HepG2 (cell line): ENCODE measurements around the gene PCDHGA9. TPM values are rescaled to one million over a fixed set of nuclear protein-coding genes. Genes with fewer than 3 reads are reported as not detected.

Source experiments
- ATAC-seq: fragments of 200-7000 bp; cut with Tn5 transposase; 3 replicates; pipeline ENCODE4 v1.9.1; 2020; ENCODE audit warnings: mild to moderate bottlenecking, moderate library complexity
- BruUV-seq: library from RNA; stranded (reverse); fragments of 400-500 nt; replicated peaks from 2 replicates; lab custom pipeline; 2021; lab: Mats Ljungman, UMichigan
- CTCF ChIA-PET: fragments of 300-600 bp; formaldehyde crosslinking; extraction: SDS; loops from one replicate; lab custom pipeline; 2021; ENCODE audit warnings: low total read pairs, inconsistent platforms, low intra/inter-chr PET ratio; lab: Yijun Ruan, JAX
- POLR2A ChIA-PET: fragments of 350-600 bp; sonication (Branson Sonifier 250); formaldehyde crosslinking; loops from one replicate; lab custom pipeline; 2020; ENCODE audit warnings: antibody characterized with exemption, inconsistent platforms; lab: Yijun Ruan, JAX
- DNase-seq: peaks from one replicate; pipeline ENCODE4 v3.0.0-alpha.2; 2015; ENCODE audit warnings: low spot score
- FAIRE-seq: peaks from 3 replicates; lab custom pipeline; 2011; peaks lifted over from hg19 to GRCh38; lab: Jason Lieb, UNC
- H2AFZ ChIP-seq: one replicate; pipeline ENCODE4 v1.6.1; 2011; ENCODE audit warnings: low read length, inconsistent platforms
- H3K27ac ChIP-seq: fragments of 300-600 bp; 3 replicates; pipeline ENCODE4 v1.8.0; 2011; ENCODE audit warnings: mixed run types, mild to moderate bottlenecking, mixed read lengths, low read length, inconsistent platforms; ENCODE audit not compliant: insufficient read depth; ENCODE audit errors: extremely low read length
- H3K27me3 ChIP-seq, 2 experiments: fragments of 200-600 bp in 1 of 2; 2 replicates in 1 of 2; 3 replicates in 1 of 2; pipeline versions ENCODE4 v1.6.0 to v1.8.0; 2011; ENCODE audit warnings: low read length in 2 of 2, mild to moderate bottlenecking in 2 of 2, moderate library complexity in 2 of 2, inconsistent platforms in 1 of 2; ENCODE audit not compliant: insufficient read depth in 2 of 2, control insufficient read depth in 1 of 2
- H3K36me3 ChIP-seq, 2 experiments: fragments of 200-600 bp in 1 of 2; replicated peaks in 1 of 2; 2 replicates in 1 of 2; 3 replicates in 1 of 2; pipeline versions ENCODE4 v1.5.1 to v1.8.0; 2011; ENCODE audit warnings: low read length in 2 of 2, inconsistent platforms in 1 of 2; ENCODE audit not compliant: insufficient read depth in 2 of 2, control insufficient read depth in 1 of 2
- H3K4me1 ChIP-seq: 2 replicates; pipeline ENCODE4 v1.5.1; 2012; ENCODE audit warnings: low read length, inconsistent platforms; ENCODE audit not compliant: insufficient read depth
- H3K4me2 ChIP-seq: 2 replicates; pipeline ENCODE4 v1.6.0; 2011; ENCODE audit warnings: low read depth, low read length, inconsistent platforms
- H3K4me3 ChIP-seq, 3 experiments: fragments of 200-600 bp in 1 of 3; sonication (generic), shearing (Covaris generic) in 1 of 3; replicated peaks in 1 of 3; 2 replicates each; pipeline ENCODE4 v1.5.1; 2011 to 2016; ENCODE audit warnings: low read length in 3 of 3, inconsistent platforms in 2 of 3, low read depth in 2 of 3, mild to moderate bottlenecking in 2 of 3, control low read depth in 1 of 3, mixed read lengths in 1 of 3; ENCODE audit not compliant: insufficient read depth in 1 of 3
- H3K79me2 ChIP-seq: one replicate; pipeline ENCODE4 v1.6.1; 2011; ENCODE audit warnings: low read length, inconsistent platforms; ENCODE audit not compliant: insufficient read depth
- H3K9ac ChIP-seq: 2 replicates; pipeline ENCODE4 v1.6.0; 2011; ENCODE audit warnings: mild to moderate bottlenecking, low read depth, low read length, inconsistent platforms; ENCODE audit not compliant: insufficient read depth
- H3K9me3 ChIP-seq: 2 replicates; pipeline ENCODE4 v1.5.1; 2012; ENCODE audit warnings: mild to moderate bottlenecking, low read length
- H4K20me1 ChIP-seq: 2 replicates; pipeline ENCODE4 v1.6.0; 2011; ENCODE audit warnings: inconsistent platforms, mild to moderate bottlenecking, low read length, moderate library complexity; ENCODE audit not compliant: insufficient read depth
- CHCHD3 ChIP-seq: sonication (generic); formaldehyde crosslinking; IDR thresholded peaks from 2 replicates; pipeline ENCODE4 v1.8.0; 2022; ENCODE audit warnings: mild to moderate bottlenecking, missing genetic modification reagents, moderate library complexity
- ZNF17 ChIP-seq: sonication (generic); formaldehyde crosslinking; IDR thresholded peaks from 2 replicates; pipeline ENCODE4 v1.5.0; 2020; ENCODE audit warnings: mild to moderate bottlenecking, missing genetic modification reagents
- ZNF446 ChIP-seq: sonication (generic); formaldehyde crosslinking; IDR thresholded peaks from 2 replicates; pipeline ENCODE4 v1.5.0; 2020; ENCODE audit warnings: mild to moderate bottlenecking, missing genetic modification reagents
- ZNF746 ChIP-seq: sonication (generic); formaldehyde crosslinking; IDR thresholded peaks from 2 replicates; pipeline ENCODE4 v1.8.0; 2022; ENCODE audit warnings: mild to moderate bottlenecking, missing genetic modification reagents
- WGBS: methylation state at CpG from one replicate; pipeline ENCODE4 v1.1.6; 2017; ENCODE audit warnings: low lambda C conversion rate; 5-methylcytosine and 5-hydroxymethylcytosine counted together
- in situ Hi-C: cut with HindIII; loops from 2 replicates; pipeline ENCODE4 v1.10.0; 2017; ENCODE audit warnings: low pct_unique_long_range_greater_than_20kb; ENCODE audit not compliant: extremely low pct_ligation_motif_present
- intact Hi-C: fragments of 100-400 bp; cut with micrococcal nuclease; formaldehyde crosslinking; loops from one replicate; pipeline ENCODE4 v1.10.0; 2022; ENCODE audit not compliant: unreplicated experiment
- polyA plus RNA-seq, 8 experiments: library from polyadenylated mRNA; depleted of rRNA in 3 of 8; stranded (reverse) in 7 of 8; unstranded in 1 of 8; fragments of >200 nt; fragmentation: Illumina TruSeq in 4 of 8; extraction: Trizol in 4 of 8; gene quantifications; 2 replicates each; pipeline versions ENCODE4 v1.2.1 to v1.2.3, GENCODE V29; 2011 to 2016; ENCODE audit warnings: low read depth in 4 of 8, missing spikeins in 1 of 8, mixed read lengths in 1 of 8; ENCODE audit not compliant: insufficient read depth in 1 of 8
- total RNA-seq, 5 experiments: library from RNA; depleted of rRNA; stranded (reverse); fragments of >200 nt; fragmentation: Illumina TruSeq; extraction: Trizol; gene quantifications; 2 replicates each; pipeline ENCODE4 v1.2.3, GENCODE V29; 2016; ENCODE audit warnings: low read depth in 1 of 5
- TF ChIP-seq, protein P1 (sequence below): sonication (generic); formaldehyde crosslinking; IDR thresholded peaks from 2 replicates; pipeline ENCODE4 v1.4.0; 2020; ENCODE audit warnings: missing genetic modification reagents

Gene PCDHGA9
- total and polyA plus RNA-seq, 2 of the 13 experiments (the other 11 are each of a cell fraction or from before 2014, with no cell fraction given), result 0.09 to 0.38 TPM

DNA sequence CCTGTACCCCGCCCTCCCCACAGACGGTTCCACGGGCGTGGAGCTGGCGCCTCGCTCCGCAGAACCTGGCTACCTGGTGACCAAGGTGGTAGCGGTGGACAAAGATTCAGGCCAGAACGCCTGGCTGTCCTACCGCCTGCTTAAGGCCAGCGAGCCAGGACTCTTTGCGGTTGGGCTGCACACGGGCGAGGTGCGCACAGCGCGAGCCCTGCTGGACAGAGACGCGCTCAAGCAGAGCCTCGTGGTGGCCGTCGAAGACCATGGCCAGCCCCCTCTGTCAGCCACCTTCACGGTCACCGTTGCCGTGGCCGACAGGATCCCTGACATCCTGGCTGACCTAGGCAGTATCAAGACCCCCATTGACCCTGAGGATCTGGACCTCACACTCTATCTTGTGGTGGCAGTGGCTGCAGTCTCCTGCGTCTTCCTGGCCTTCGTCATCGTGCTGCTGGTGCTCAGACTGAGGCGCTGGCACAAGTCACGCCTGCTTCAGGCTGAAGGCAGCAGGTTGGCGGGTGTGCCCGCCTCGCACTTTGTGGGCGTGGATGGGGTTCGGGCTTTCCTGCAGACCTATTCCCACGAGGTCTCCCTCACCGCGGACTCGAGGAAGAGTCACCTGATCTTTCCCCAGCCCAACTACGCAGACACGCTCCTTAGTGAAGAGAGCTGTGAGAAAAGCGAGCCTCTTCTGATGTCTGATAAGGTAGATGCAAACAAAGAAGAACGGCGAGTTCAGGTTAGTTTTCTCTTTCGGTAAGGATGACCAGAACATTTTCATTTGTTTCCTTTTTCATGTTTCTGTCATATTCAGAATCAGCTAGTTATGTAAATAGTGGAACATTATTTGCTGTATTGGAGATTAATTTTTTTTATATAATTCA lies 36.3 kb upstream of the PCDHGA9 start:
- H3K4me3 ChIP-seq, result no peak overlapping the region
- CTCF ChIA-PET, result no interaction called here
- in situ Hi-C loops, result no loop called here

More for the DNA sequence above, 36.3 kb upstream of the PCDHGA9 start:
- FAIRE-seq, result no peak
- Histone ChIP-seq H3K4me1 (no peaks in the 10 kb centered on the region), H3K36me3 (no peaks in the 10 kb centered on the region), H3K79me2 (no peaks in the 10 kb centered on the region), H2AFZ (no peak overlapping the region)
- no TSS peak for BruUV-seq
- no peak for TF ChIP-seq ZNF746 (CRISPR knock-in tag)
- no peak for TF ChIP-seq CHCHD3
- TF ChIP-seq, protein P1, sequence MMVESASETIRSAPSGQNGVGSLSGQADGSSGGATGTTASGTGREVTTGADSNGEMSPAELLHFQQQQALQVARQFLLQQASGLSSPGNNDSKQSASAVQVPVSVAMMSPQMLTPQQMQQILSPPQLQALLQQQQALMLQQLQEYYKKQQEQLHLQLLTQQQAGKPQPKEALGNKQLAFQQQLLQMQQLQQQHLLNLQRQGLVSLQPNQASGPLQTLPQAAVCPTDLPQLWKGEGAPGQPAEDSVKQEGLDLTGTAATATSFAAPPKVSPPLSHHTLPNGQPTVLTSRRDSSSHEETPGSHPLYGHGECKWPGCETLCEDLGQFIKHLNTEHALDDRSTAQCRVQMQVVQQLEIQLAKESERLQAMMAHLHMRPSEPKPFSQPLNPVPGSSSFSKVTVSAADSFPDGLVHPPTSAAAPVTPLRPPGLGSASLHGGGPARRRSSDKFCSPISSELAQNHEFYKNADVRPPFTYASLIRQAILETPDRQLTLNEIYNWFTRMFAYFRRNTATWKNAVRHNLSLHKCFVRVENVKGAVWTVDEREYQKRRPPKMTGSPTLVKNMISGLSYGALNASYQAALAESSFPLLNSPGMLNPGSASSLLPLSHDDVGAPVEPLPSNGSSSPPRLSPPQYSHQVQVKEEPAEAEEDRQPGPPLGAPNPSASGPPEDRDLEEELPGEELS (CRISPR knock-in tag), result no peak
- TF ChIP-seq ZNF17 (CRISPR knock-in tag), result no peak
- TF ChIP-seq ZNF446, result no peak
- TF ChIP-seq, all 625 proteins: peak for 0
- H3K4me2 ChIP-seq, result no peak overlapping the region
- POLR2A ChIA-PET, result no interaction called here
- H3K27ac ChIP-seq, result no peak overlapping the region
- no peak overlapping the region for H3K9ac ChIP-seq
- peaks cover 53% of the 10 kb centered on the region for H3K9me3 ChIP-seq
- no peaks in the 10 kb centered on the region for H3K27me3 ChIP-seq
- WGBS, result 82% methylated on average over 23 of the region's 46 CpGs
- no peak for DNase-seq
- H4K20me1 ChIP-seq, result no peaks in the 10 kb centered on the region
- ATAC-seq, result no peak
- intact Hi-C loops, result no loop called here
